ENCODE measurements around the gene FAM193A.
"Not testable (repeated sequence)": the region's sequence is repeated elsewhere in the genome, so short reads cannot be mapped to it uniquely, and the experiment has no call there.

FAM193A gene

DNA sequence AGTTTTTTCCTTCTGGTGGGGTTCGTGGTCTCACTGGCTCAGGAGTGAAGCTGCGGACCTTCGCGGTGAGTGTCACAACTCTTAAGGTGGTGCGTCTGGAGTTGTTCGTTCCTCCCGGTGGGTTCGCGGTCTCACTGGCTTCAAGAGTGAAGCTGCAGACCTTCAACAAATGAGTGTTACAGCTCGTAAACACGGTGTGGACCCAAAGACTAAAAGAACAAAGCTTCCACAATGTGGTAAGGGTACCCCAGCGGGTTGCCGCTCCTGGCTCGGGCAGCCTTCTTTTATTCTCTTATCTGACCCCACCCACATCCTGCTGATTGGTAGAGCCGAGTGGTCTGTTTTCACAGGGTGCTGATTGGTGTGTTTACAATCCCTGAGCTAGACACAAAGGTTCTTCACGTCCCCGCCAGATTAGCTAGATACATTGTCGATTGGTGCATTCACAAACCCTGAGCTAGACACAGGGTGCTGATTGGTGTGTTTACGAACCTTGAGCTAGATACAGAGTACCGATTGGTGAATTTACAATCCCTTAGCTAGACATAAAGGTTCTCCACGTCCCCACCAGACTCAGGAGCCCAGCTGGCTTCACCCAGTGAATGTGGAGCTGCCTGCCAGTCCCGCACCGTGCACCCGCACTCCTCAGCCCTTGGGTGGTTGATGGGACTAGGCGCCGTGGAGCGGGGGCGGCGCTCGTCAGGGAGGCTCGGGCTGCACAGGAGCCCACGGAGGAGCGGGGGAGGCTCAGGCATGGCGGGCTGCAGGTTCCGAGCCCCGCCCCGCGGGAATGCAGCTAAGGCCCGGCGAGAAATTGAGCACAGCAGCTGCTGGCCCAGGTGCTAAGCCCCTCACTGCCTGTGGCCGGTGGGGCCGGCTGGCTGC, 226.3 kb downstream of the FAM193A start:
- not testable (repeated sequence) for H3K23ac ChIP-seq (ENCODE audit: low read length in 2 of 2)

DNA sequence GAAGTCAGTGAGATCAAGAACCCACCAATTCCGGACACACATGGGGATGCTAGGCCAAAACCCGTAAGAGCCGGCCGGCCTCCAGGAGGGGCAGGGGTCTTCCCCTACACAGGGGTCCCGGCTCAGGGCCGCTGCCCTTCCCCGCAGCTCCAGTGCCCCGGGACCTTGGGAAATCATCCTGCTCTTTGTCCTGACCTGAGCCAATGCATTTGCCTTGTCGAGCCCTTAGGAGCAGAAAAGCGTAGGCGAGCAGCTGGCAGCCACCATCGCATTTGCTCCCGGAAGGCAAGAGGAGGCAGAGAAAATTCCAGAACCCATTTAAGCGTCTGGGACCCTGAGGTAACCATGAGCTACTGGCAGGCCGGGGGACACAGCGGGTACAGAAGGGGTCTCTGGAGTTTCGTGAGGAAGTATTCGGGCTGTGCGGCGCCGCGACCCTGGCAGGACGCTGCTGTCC, 227.1 kb downstream of the FAM193A start:
- no peaks in the 10 kb centered on the region for H3K79me1 ChIP-seq (replicated peaks; ENCODE audit: low read length, poor library complexity, severe bottlenecking)
- H2AK5ac ChIP-seq (ENCODE audit: low read length, severe bottlenecking): no peak overlapping the region
- peak overlapping the region; percentile 86 for H3K4me2 ChIP-seq (ENCODE audit: low read length, poor library complexity, severe bottlenecking)
- peak overlapping the region; percentile 59 to 77 for H3K18ac ChIP-seq (ENCODE audit: low read depth in 1 of 2, low read length in 2 of 2)
- H2BK15ac ChIP-seq (ENCODE audit: low read depth, poor library complexity, severe bottlenecking): peak overlapping the region; percentile 91
- H3K9ac ChIP-seq (ENCODE audit: low read length): peak overlapping the region; percentile 84
- H3K36me3 ChIP-seq (ENCODE audit: control insufficient read depth in 1 of 2, insufficient read depth in 2 of 2, low read depth in 1 of 2, low read length in 2 of 2): no peaks in the 10 kb centered on the region
- H3K9me3 ChIP-seq (ENCODE audit: control insufficient read depth, low read length): no peaks in the 10 kb centered on the region
- H3K27me3 ChIP-seq (ENCODE audit: control insufficient read depth in 1 of 2, insufficient read depth in 1 of 2, low read length in 2 of 2): peaks cover 0 to 6% of the 10 kb centered on the region in 2 experiments
- peak overlapping the region; percentile 21 to 78 for H3K4me3 ChIP-seq (ENCODE audit: insufficient read depth in 1 of 2, low read depth in 1 of 2, low read length in 2 of 2)
- peak overlapping the region; percentile 30 for H2BK120ac ChIP-seq (ENCODE audit: low read depth, low read length)
- H2AFZ ChIP-seq (ENCODE audit: low read depth, low read length): peak overlapping the region; percentile 36
- no peak overlapping the region for H2BK5ac ChIP-seq (ENCODE audit: low read depth, low read length, poor library complexity, severe bottlenecking)
- peak overlapping the region; percentile 38 to 87 for H2BK12ac ChIP-seq (ENCODE audit: low read length in 2 of 2)
- H3K27ac ChIP-seq (ENCODE audit: low read length, poor library complexity, severe bottlenecking): no peak overlapping the region
- DNase-seq: no peak
- H3K23ac ChIP-seq (ENCODE audit: low read length in 2 of 2): no peak overlapping the region
- peak overlapping the region; percentile 69 to 88 for H3K4ac ChIP-seq (ENCODE audit: low read depth in 1 of 2, low read length in 2 of 2)
- peak overlapping the region; percentile 97 for H4K8ac ChIP-seq (ENCODE audit: low read length)
- no peak overlapping the region for H3K14ac ChIP-seq (ENCODE audit: low read length in 2 of 2)
- 92% methylated on average over 23 of the region's 23 CpGs for WGBS
- peaks cover 5% of the 10 kb centered on the region for H3K4me1 ChIP-seq (ENCODE audit: control insufficient read depth, insufficient read depth, low read depth, low read length)
- peak overlapping the region; percentile 93 for H4K91ac ChIP-seq (ENCODE audit: low read length)

More for the DNA sequence above, 226.3 kb downstream of the FAM193A start:
- H2AFZ ChIP-seq (ENCODE audit: low read depth, low read length); H3K4me2 ChIP-seq (ENCODE audit: low read length, poor library complexity, severe bottlenecking); H3K9me3 ChIP-seq (ENCODE audit: control insufficient read depth, low read length); H2BK12ac ChIP-seq (ENCODE audit: low read length in 2 of 2); H3K9ac ChIP-seq (ENCODE audit: low read length); H3K27me3 ChIP-seq (ENCODE audit: control insufficient read depth in 1 of 2, insufficient read depth in 1 of 2, low read length in 2 of 2); H4K8ac ChIP-seq (ENCODE audit: low read length); H3K4me3 ChIP-seq (ENCODE audit: insufficient read depth in 1 of 2, low read depth in 1 of 2, low read length in 2 of 2); H2AK5ac ChIP-seq (ENCODE audit: low read length, severe bottlenecking); H2BK120ac ChIP-seq (ENCODE audit: low read depth, low read length); H3K4me1 ChIP-seq (ENCODE audit: control insufficient read depth, insufficient read depth, low read depth, low read length); H2BK15ac ChIP-seq (ENCODE audit: low read depth, poor library complexity, severe bottlenecking); H2BK5ac ChIP-seq (ENCODE audit: low read depth, low read length, poor library complexity, severe bottlenecking); H3K18ac ChIP-seq (ENCODE audit: low read depth in 1 of 2, low read length in 2 of 2); H3K27ac ChIP-seq (ENCODE audit: low read length, poor library complexity, severe bottlenecking); H3K14ac ChIP-seq (ENCODE audit: low read length in 2 of 2); H4K91ac ChIP-seq (ENCODE audit: low read length); H3K4ac ChIP-seq (ENCODE audit: low read depth in 1 of 2, low read length in 2 of 2); H3K36me3 ChIP-seq (ENCODE audit: control insufficient read depth in 1 of 2, insufficient read depth in 2 of 2, low read depth in 1 of 2, low read length in 2 of 2); H3K79me1 ChIP-seq (replicated peaks; ENCODE audit: low read length, poor library complexity, severe bottlenecking); DNase-seq: not testable (repeated sequence)
- 96% methylated on average over 42 of the region's 42 CpGs for WGBS

DNA sequence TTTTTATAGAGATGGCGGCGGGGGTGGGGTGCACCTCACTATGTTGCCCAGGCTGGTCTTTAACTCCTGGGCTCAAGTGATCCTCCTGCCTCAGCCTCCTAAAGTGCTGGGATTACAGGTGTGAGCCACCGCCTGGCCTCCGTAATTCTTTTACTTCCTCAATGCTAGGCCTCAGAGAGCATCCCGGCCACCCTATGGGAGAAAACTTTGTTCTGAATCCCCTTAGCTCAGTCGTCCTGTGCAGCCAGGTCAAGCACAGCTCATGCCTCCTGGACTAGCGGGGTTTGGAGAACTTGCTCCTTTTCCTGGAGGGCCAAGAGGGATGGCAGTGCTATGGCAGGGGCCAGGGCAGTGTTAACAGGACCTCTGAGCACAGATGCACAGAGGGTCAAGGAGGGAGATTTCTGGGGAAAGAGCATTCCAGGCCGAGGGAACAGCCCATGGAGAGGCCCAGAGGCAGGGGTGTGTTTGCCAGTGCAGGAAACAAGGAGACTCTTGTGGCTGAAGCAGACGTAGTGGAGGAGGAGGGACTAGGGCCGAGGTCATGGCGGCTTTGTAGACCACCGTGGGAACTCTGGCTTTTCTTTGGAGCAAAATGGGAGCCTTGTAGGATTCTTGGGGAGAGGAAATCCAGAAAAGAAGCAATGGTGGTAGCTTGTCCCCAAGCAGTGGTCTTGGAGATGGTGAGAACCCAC, 229.5 kb downstream of the FAM193A start:
- H4K8ac ChIP-seq (ENCODE audit: low read length): no peak overlapping the region
- H3K4me3 ChIP-seq (ENCODE audit: insufficient read depth in 1 of 2, low read depth in 1 of 2, low read length in 2 of 2): no peak overlapping the region
- no peak overlapping the region for H3K18ac ChIP-seq (ENCODE audit: low read depth in 1 of 2, low read length in 2 of 2)
- peaks cover 9% of the 10 kb centered on the region for H3K4me1 ChIP-seq (ENCODE audit: control insufficient read depth, insufficient read depth, low read depth, low read length)
- no peak overlapping the region for H3K27ac ChIP-seq (ENCODE audit: low read length, poor library complexity, severe bottlenecking)
- H3K4ac ChIP-seq (ENCODE audit: low read depth in 1 of 2, low read length in 2 of 2): no peak overlapping the region
- no peak overlapping the region for H2BK15ac ChIP-seq (ENCODE audit: low read depth, poor library complexity, severe bottlenecking)
- H3K9me3 ChIP-seq (ENCODE audit: control insufficient read depth, low read length): no peaks in the 10 kb centered on the region
- no peak overlapping the region for H3K23ac ChIP-seq (ENCODE audit: low read length in 2 of 2)
- H2BK120ac ChIP-seq (ENCODE audit: low read depth, low read length): no peak overlapping the region
- H3K9ac ChIP-seq (ENCODE audit: low read length): no peak overlapping the region
- H2AK5ac ChIP-seq (ENCODE audit: low read length, severe bottlenecking): no peak overlapping the region
- H3K79me1 ChIP-seq (replicated peaks; ENCODE audit: low read length, poor library complexity, severe bottlenecking): no peaks in the 10 kb centered on the region
- no peak overlapping the region for H2BK12ac ChIP-seq (ENCODE audit: low read length in 2 of 2)
- no peaks in the 10 kb centered on the region for H3K36me3 ChIP-seq (ENCODE audit: control insufficient read depth in 1 of 2, insufficient read depth in 2 of 2, low read depth in 1 of 2, low read length in 2 of 2)
- no peak overlapping the region for H2AFZ ChIP-seq (ENCODE audit: low read depth, low read length)
- H3K4me2 ChIP-seq (ENCODE audit: low read length, poor library complexity, severe bottlenecking): no peak overlapping the region
- H4K91ac ChIP-seq (ENCODE audit: low read length): no peak overlapping the region
- no peak overlapping the region for H3K14ac ChIP-seq (ENCODE audit: low read length in 2 of 2)
- WGBS: 91% methylated on average over 12 of the region's 12 CpGs
- DNase-seq: no peak
- H2BK5ac ChIP-seq (ENCODE audit: low read depth, low read length, poor library complexity, severe bottlenecking): no peak overlapping the region
- peaks cover 0 to 6% of the 10 kb centered on the region in 2 experiments for H3K27me3 ChIP-seq (ENCODE audit: control insufficient read depth in 1 of 2, insufficient read depth in 1 of 2, low read length in 2 of 2)

DNA sequence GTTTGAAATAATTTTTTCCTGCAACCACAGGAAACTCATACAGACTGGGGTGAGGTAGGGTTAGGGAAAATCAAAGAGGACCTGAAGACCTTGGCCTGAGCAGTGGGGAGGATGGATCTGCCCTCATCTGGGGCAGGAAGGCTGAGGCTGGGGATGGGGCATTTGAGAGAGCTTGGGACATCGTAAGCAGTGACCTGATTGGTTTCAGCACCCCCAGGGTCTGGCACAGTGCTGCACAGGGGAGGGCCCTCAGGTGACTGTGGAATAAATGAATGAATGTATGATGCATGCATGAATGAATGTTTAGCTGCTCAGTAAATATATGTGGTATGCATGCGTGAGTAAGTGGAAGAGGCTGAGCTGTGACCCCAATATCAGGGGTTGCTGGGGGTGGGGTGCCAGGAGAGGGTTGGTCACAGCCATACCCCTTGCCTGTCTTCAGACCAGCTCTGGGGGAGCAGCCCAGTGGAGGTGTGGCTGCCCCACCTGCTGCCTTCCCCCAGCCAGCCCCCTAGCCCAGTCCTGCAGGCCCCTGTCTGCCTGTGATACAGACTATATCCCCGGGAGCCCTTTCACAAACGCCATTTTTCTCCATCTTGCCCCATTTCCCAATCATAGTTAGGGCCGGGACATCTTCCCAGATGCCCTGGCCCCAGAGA, 230.7 kb downstream of the FAM193A start:
- Histone ChIP-seq H2BK12ac (ENCODE audit: low read length in 2 of 2) (no peak overlapping the region), H2BK5ac (ENCODE audit: low read depth, low read length, poor library complexity, severe bottlenecking) (no peak overlapping the region), H4K91ac (ENCODE audit: low read length) (no peak overlapping the region), H3K23ac (ENCODE audit: low read length in 2 of 2) (no peak overlapping the region), H3K27ac (ENCODE audit: low read length, poor library complexity, severe bottlenecking) (no peak overlapping the region), H2BK15ac (ENCODE audit: low read depth, poor library complexity, severe bottlenecking) (no peak overlapping the region), H2BK120ac (ENCODE audit: low read depth, low read length) (no peak overlapping the region), H2AFZ (ENCODE audit: low read depth, low read length) (no peak overlapping the region), H3K4me2 (ENCODE audit: low read length, poor library complexity, severe bottlenecking) (no peak overlapping the region), H3K79me1 (replicated peaks; ENCODE audit: low read length, poor library complexity, severe bottlenecking) (no peaks in the 10 kb centered on the region), H3K4me3 (ENCODE audit: insufficient read depth in 1 of 2, low read depth in 1 of 2, low read length in 2 of 2) (no peak overlapping the region), H3K9me3 (ENCODE audit: control insufficient read depth, low read length) (no peaks in the 10 kb centered on the region), H3K4ac (ENCODE audit: low read depth in 1 of 2, low read length in 2 of 2) (no peak overlapping the region), H3K36me3 (ENCODE audit: control insufficient read depth in 1 of 2, insufficient read depth in 2 of 2, low read depth in 1 of 2, low read length in 2 of 2) (no peaks in the 10 kb centered on the region), H3K27me3 (ENCODE audit: control insufficient read depth in 1 of 2, insufficient read depth in 1 of 2, low read length in 2 of 2) (peaks cover 0 to 6% of the 10 kb centered on the region in 2 experiments), H3K14ac (ENCODE audit: low read length in 2 of 2) (no peak overlapping the region), H3K9ac (ENCODE audit: low read length) (no peak overlapping the region), H3K18ac (ENCODE audit: low read depth in 1 of 2, low read length in 2 of 2) (no peak overlapping the region), H2AK5ac (ENCODE audit: low read length, severe bottlenecking) (no peak overlapping the region), H3K4me1 (ENCODE audit: control insufficient read depth, insufficient read depth, low read depth, low read length) (peaks cover 9% of the 10 kb centered on the region), H4K8ac (ENCODE audit: low read length) (no peak overlapping the region)
- DNase-seq: no peak
- 94% methylated on average over 5 of the region's 5 CpGs for WGBS
